Calu3 (cell line): ENCODE measurements around the gene OR2B2. TPM values are rescaled to one million over a fixed set of nuclear protein-coding genes. Genes with fewer than 3 reads are reported as not detected.

Experiments used
- BruUV-seq: library from RNA; stranded (reverse); fragments of 400-500 nt; replicated peaks from 2 replicates; lab custom pipeline; 2021; lab: Mats Ljungman, UMichigan
- CTCF ChIA-PET: fragments of 300-600 bp; sonication (Branson Sonifier 250); formaldehyde crosslinking; loops from one replicate; lab custom pipeline; 2022; ENCODE audit warnings: antibody characterized with exemption; lab: Charles Lee
- DNase-seq: peaks from one replicate; pipeline ENCODE4 v3.0.0; 2022
- H3K27ac Mint-ChIP-seq: one replicate; pipeline ENCODE4 v1.8.0; 2022; ENCODE audit warnings: mixed read lengths; ENCODE audit not compliant: unreplicated experiment
- H3K27me3 Mint-ChIP-seq: one replicate; pipeline ENCODE4 v1.8.0; 2022; ENCODE audit warnings: mixed read lengths; ENCODE audit not compliant: unreplicated experiment
- H3K36me3 Mint-ChIP-seq: one replicate; pipeline ENCODE4 v1.8.0; 2022; ENCODE audit warnings: mild to moderate bottlenecking, moderate library complexity, mixed read lengths; ENCODE audit not compliant: insufficient read depth, unreplicated experiment
- H3K4me1 Mint-ChIP-seq: one replicate; pipeline ENCODE4 v1.8.0; 2022; ENCODE audit warnings: mild to moderate bottlenecking, low read depth, mixed read lengths; ENCODE audit not compliant: unreplicated experiment
- H3K4me3 Mint-ChIP-seq: one replicate; pipeline ENCODE4 v1.8.0; 2022; ENCODE audit warnings: mild to moderate bottlenecking, low read depth, moderate library complexity, mixed read lengths; ENCODE audit not compliant: unreplicated experiment
- H3K9me3 Mint-ChIP-seq: one replicate; pipeline ENCODE4 v1.8.0; 2022; ENCODE audit warnings: low read depth, mixed read lengths; ENCODE audit not compliant: unreplicated experiment
- CTCF ChIP-seq: fragments of 200-600 bp; IDR thresholded peaks from one replicate; pipeline ENCODE4 v1.8.0; 2022; ENCODE audit warnings: antibody characterized with exemption; ENCODE audit not compliant: unreplicated experiment
- intact Hi-C: fragments of 100-400 bp; cut with micrococcal nuclease; formaldehyde crosslinking; loops from one replicate; pipeline ENCODE4 v1.10.0; 2022; ENCODE audit not compliant: unreplicated experiment
- total RNA-seq: library from RNA; stranded (reverse); gene quantifications from 2 replicates; pipeline ENCODE4 v1.2.3, GENCODE V29; 2022

OR2B2 gene
- total RNA-seq, 1 experiment from 2014 or later: not detected

GRCh38 chr6:27862396-27863066 is 49.7 kb downstream of the OR2B2 start:
- DNase-seq: no peak
- Mint-ChIP-seq H3K36me3 (peaks cover 41% of the 10 kb centered on the region), H3K27ac (peak overlapping the region; percentile 2), H3K4me3 (no peak overlapping the region), H3K27me3 (no peaks in the 10 kb centered on the region), H3K4me1 (peaks cover 23% of the 10 kb centered on the region), H3K9me3 (peaks cover 3% of the 10 kb centered on the region)
- BruUV-seq: no TSS peak
- TF ChIP-seq CTCF: no peak
- CTCF ChIA-PET: interaction anchor here (0.6 kb wide), 1 partner anchor 14 kb away, joined by 3 read pairs; no protein-coding TSS in a partner anchor
- intact Hi-C loops: no loop called here

- H3K27ac Mint-ChIP-seq: no peak overlapping the region
- no peak for DNase-seq
- TF ChIP-seq CTCF: no peak
- peaks cover 35% of the 10 kb centered on the region for H3K36me3 Mint-ChIP-seq
- intact Hi-C loops: no loop called here
- no peaks in the 10 kb centered on the region for H3K27me3 Mint-ChIP-seq
- CTCF ChIA-PET: interaction anchor here (0.6 kb wide), 1 partner anchor 13 kb away, joined by 3 read pairs; no protein-coding TSS in a partner anchor
- H3K4me3 Mint-ChIP-seq: no peak overlapping the region
- BruUV-seq: no TSS peak
- H3K9me3 Mint-ChIP-seq: peaks cover 6% of the 10 kb centered on the region
- peaks cover 19% of the 10 kb centered on the region for H3K4me1 Mint-ChIP-seq
These were observed 50.3 kb downstream of the OR2B2 start for GRCh38 chr6:27861861-27862260.

GRCh38 chr6:27861276-27861840 is 50.8 kb downstream of the OR2B2 start:
- no peak for TF ChIP-seq CTCF
- peaks cover 30% of the 10 kb centered on the region for H3K36me3 Mint-ChIP-seq
- H3K9me3 Mint-ChIP-seq: peaks cover 6% of the 10 kb centered on the region
- DNase-seq: no peak
- peaks cover 16% of the 10 kb centered on the region for H3K4me1 Mint-ChIP-seq
- H3K4me3 Mint-ChIP-seq: no peak overlapping the region
- intact Hi-C loops: no loop called here
- H3K27me3 Mint-ChIP-seq: no peaks in the 10 kb centered on the region
- CTCF ChIA-PET: no interaction called here
- BruUV-seq: no TSS peak
- H3K27ac Mint-ChIP-seq: no peak overlapping the region

Other genes with a start within 250 kb of the OR2B2 start
- 0.78 and 1.5 TPM in 2 replicates for gene OR2B6, start 44.8 kb upstream of the OR2B2 start, total RNA-seq
- 6.3 and 7.0 TPM in 2 replicates for gene ZNF165, start 168.2 kb upstream of the OR2B2 start, total RNA-seq
- 14.2 and 15.9 TPM in 2 replicates for gene ZSCAN16, start 212.2 kb upstream of the OR2B2 start, total RNA-seq
- gene ZKSCAN8, start 229.5 kb upstream of the OR2B2 start, total RNA-seq: 23.2 and 27.5 TPM in 2 replicates